Loucy (cell line): Measurements from ENCODE around the gene IRF2.

Experiments
- H2AFZ ChIP-seq: fragments of 200-600 bp; sonication (generic); 2 replicates; pipeline ENCODE4 v1.6.0; 2016; ENCODE audit warnings: antibody characterized with exemption, mild to moderate bottlenecking, low read length, moderate library complexity
- H3F3A ChIP-seq: fragments of 200-600 bp; 2 replicates; pipeline ENCODE4 v1.6.0; 2016; ENCODE audit warnings: antibody characterized with exemption, low read depth, mild to moderate bottlenecking
- H3K27me3 ChIP-seq: fragments of 200-600 bp; sonication (generic); 2 replicates; pipeline ENCODE4 v1.6.1; 2014; ENCODE audit warnings: low read length, mild to moderate bottlenecking; ENCODE audit not compliant: insufficient read depth, poor library complexity, severe bottlenecking
- H3K36me3 ChIP-seq: fragments of 200-600 bp; sonication (generic); 2 replicates; pipeline ENCODE4 v1.6.1; 2016; ENCODE audit warnings: low read length; ENCODE audit not compliant: insufficient read depth
- H3K4me1 ChIP-seq: fragments of 200-600 bp; sonication (generic); 2 replicates; pipeline ENCODE4 v1.5.1; 2014; ENCODE audit warnings: low read length, mild to moderate bottlenecking; ENCODE audit not compliant: insufficient read depth, poor library complexity, severe bottlenecking
- H3K4me2 ChIP-seq: fragments of 200-600 bp; sonication (generic); 2 replicates; pipeline ENCODE4 v1.6.0; 2014; ENCODE audit warnings: antibody characterized with exemption, low read length, low read depth, mild to moderate bottlenecking; ENCODE audit not compliant: poor library complexity, severe bottlenecking
- H3K4me3 ChIP-seq: fragments of 200-600 bp; sonication (generic); 2 replicates; pipeline ENCODE4 v1.5.1; 2014; ENCODE audit warnings: low read length, mild to moderate bottlenecking, mixed read lengths; ENCODE audit not compliant: poor library complexity, severe bottlenecking
- H3K79me2 ChIP-seq: fragments of 200-600 bp; sonication (generic); 2 replicates; pipeline ENCODE4 v1.6.1; 2014; ENCODE audit warnings: low read length; ENCODE audit not compliant: insufficient read depth
- H3K9ac ChIP-seq: fragments of 200-600 bp; sonication (generic); 2 replicates; pipeline ENCODE4 v1.6.0; 2014; ENCODE audit warnings: mild to moderate bottlenecking, low read depth, low read length, moderate library complexity; ENCODE audit not compliant: poor library complexity, severe bottlenecking
- H3K9me2 ChIP-seq: fragments of 200-600 bp; sonication (generic); replicated peaks from 2 replicates; pipeline ENCODE4 v1.6.1; 2016; ENCODE audit warnings: low read depth, low read length, mixed read lengths
- H3K9me3 ChIP-seq: fragments of 200-600 bp; sonication (generic); 2 replicates; pipeline ENCODE4 v1.6.1; 2014; ENCODE audit warnings: mild to moderate bottlenecking, antibody characterized with exemption, low read length, low read depth; ENCODE audit not compliant: insufficient read depth
- H4K20me1 ChIP-seq: fragments of 200-600 bp; sonication (generic); 2 replicates; pipeline ENCODE4 v1.6.0; 2014; ENCODE audit warnings: antibody characterized with exemption, low read length, mild to moderate bottlenecking; ENCODE audit not compliant: insufficient read depth, poor library complexity, severe bottlenecking
- EZH2phosphoT487 ChIP-seq: fragments of 200-600 bp; IDR thresholded peaks from 2 replicates; pipeline ENCODE4 v1.6.1; 2018; ENCODE audit warnings: antibody characterized with exemption, mild to moderate bottlenecking, moderate library complexity, borderline replicate concordance
- TF ChIP-seq, protein P1 (sequence below): fragments of 200-600 bp; sonication (generic); conservative IDR thresholded peaks from 2 replicates; pipeline ENCODE4 v1.5.1; 2014; ENCODE audit warnings: mild to moderate bottlenecking, antibody characterized with exemption, low read length

Gene IRF2

GRCh38 chr4:184357772-184358171, 116.6 kb downstream of the IRF2 start:
- no peaks in the 10 kb centered on the region for H3K27me3 ChIP-seq
- H3K9ac ChIP-seq: no peak overlapping the region
- H2AFZ ChIP-seq: no peak overlapping the region
- peaks cover 24% of the 10 kb centered on the region for H3K4me1 ChIP-seq
- H3K9me3 ChIP-seq: no peaks in the 10 kb centered on the region; the same call in 1 of the 2 replicates
- H3K36me3 ChIP-seq: no peaks in the 10 kb centered on the region
- H3F3A ChIP-seq: peaks cover 4% of the 10 kb centered on the region; the same call in 1 of the 2 replicates
- H3K4me2 ChIP-seq: no peak overlapping the region
- H4K20me1 ChIP-seq: no peaks in the 10 kb centered on the region
- TF ChIP-seq, protein P1, sequence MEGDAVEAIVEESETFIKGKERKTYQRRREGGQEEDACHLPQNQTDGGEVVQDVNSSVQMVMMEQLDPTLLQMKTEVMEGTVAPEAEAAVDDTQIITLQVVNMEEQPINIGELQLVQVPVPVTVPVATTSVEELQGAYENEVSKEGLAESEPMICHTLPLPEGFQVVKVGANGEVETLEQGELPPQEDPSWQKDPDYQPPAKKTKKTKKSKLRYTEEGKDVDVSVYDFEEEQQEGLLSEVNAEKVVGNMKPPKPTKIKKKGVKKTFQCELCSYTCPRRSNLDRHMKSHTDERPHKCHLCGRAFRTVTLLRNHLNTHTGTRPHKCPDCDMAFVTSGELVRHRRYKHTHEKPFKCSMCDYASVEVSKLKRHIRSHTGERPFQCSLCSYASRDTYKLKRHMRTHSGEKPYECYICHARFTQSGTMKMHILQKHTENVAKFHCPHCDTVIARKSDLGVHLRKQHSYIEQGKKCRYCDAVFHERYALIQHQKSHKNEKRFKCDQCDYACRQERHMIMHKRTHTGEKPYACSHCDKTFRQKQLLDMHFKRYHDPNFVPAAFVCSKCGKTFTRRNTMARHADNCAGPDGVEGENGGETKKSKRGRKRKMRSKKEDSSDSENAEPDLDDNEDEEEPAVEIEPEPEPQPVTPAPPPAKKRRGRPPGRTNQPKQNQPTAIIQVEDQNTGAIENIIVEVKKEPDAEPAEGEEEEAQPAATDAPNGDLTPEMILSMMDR: no peak
- no peak for TF ChIP-seq EZH2phosphoT487
- no peaks in the 10 kb centered on the region for H3K9me2 ChIP-seq
- H3K79me2 ChIP-seq: no peaks in the 10 kb centered on the region
- no peak overlapping the region for H3K4me3 ChIP-seq

GRCh38 chr4:184357165-184357564, 117.2 kb downstream of the IRF2 start:
- Histone ChIP-seq H2AFZ (no peak overlapping the region), H3K36me3 (no peaks in the 10 kb centered on the region), H3K4me1 (peaks cover 24% of the 10 kb centered on the region), H3K27me3 (no peaks in the 10 kb centered on the region), H3F3A (peaks cover 4% of the 10 kb centered on the region; the same call in 1 of the 2 replicates), H3K9me2 (no peaks in the 10 kb centered on the region), H3K4me2 (no peak overlapping the region), H3K79me2 (no peaks in the 10 kb centered on the region), H3K9me3 (no peaks in the 10 kb centered on the region; the same call in 1 of the 2 replicates), H4K20me1 (no peaks in the 10 kb centered on the region), H3K4me3 (no peak overlapping the region), H3K9ac (no peak overlapping the region)
- no peak for TF ChIP-seq EZH2phosphoT487
- TF ChIP-seq, protein P1: no peak

- Histone ChIP-seq H3K9me2 (no peaks in the 10 kb centered on the region), H3K9me3 (no peaks in the 10 kb centered on the region; the same call in 1 of the 2 replicates), H3K36me3 (no peaks in the 10 kb centered on the region), H4K20me1 (no peaks in the 10 kb centered on the region), H3K4me1 (peaks cover 24% of the 10 kb centered on the region), H3K27me3 (no peaks in the 10 kb centered on the region), H2AFZ (no peak overlapping the region), H3F3A (peaks cover 4% of the 10 kb centered on the region; the same call in 1 of the 2 replicates), H3K9ac (no peak overlapping the region), H3K79me2 (no peaks in the 10 kb centered on the region), H3K4me2 (no peak overlapping the region), H3K4me3 (no peak overlapping the region)
- TF ChIP-seq, protein P1: no peak
- no peak for TF ChIP-seq EZH2phosphoT487
Observed at GRCh38 chr4:184356366-184356765, 118.0 kb downstream of the IRF2 start.
